Measurements from ENCODE around the gene EMCN. TPM values are rescaled to one million over a fixed set of nuclear protein-coding genes. Genes with fewer than 3 reads are reported as not detected.

The EMCN gene
- total RNA-seq, 1 donor from 2014 or later: 53.3 TPM

GRCh38 chr4:100508691-100509090, 9.1 kb downstream of the EMCN start:
- Histone ChIP-seq H3K27me3 (ENCODE audit: low read depth) (no peaks in the 10 kb centered on the region), H3K4me1 (no peaks in the 10 kb centered on the region), H3K27ac (no peak overlapping the region), H3K9me3 (no peaks in the 10 kb centered on the region), H3K36me3 (no peaks in the 10 kb centered on the region), H3K4me3 (no peak overlapping the region)
- TF ChIP-seq CTCF (IDR thresholded peaks at IDR 0.05): no peak
- DNase-seq (no peak), ATAC-seq (peak in 1 of 2 donors; percentile 76)
- intact Hi-C loops (cut with DNase I): no loop called here

- H3K4me3 ChIP-seq: no peak overlapping the region
- H3K4me1 ChIP-seq: no peaks in the 10 kb centered on the region
- TF ChIP-seq CTCF (IDR thresholded peaks at IDR 0.05): no peak
- H3K27me3 ChIP-seq (ENCODE audit: low read depth): no peaks in the 10 kb centered on the region
- DNase-seq (no peak), ATAC-seq (no peak)
- no peaks in the 10 kb centered on the region for H3K36me3 ChIP-seq
- H3K27ac ChIP-seq: no peak overlapping the region
- H3K9me3 ChIP-seq: no peaks in the 10 kb centered on the region
- intact Hi-C loops (cut with DNase I): no loop called here
Measured at GRCh38 chr4:100504086-100504874, 13.5 kb downstream of the EMCN start.

GRCh38 chr4:100497791-100498190, 20.0 kb downstream of the EMCN start:
- Histone ChIP-seq H3K27me3 (ENCODE audit: low read depth) (no peaks in the 10 kb centered on the region), H3K9me3 (no peaks in the 10 kb centered on the region), H3K4me1 (no peaks in the 10 kb centered on the region), H3K4me3 (no peak overlapping the region), H3K36me3 (no peaks in the 10 kb centered on the region), H3K27ac (no peak overlapping the region)
- TF ChIP-seq CTCF (IDR thresholded peaks at IDR 0.05): no peak
- intact Hi-C loops (cut with DNase I): no loop called here
- ATAC-seq: no peak
- DNase-seq: no peak

- ATAC-seq: no peak
- intact Hi-C loops (cut with DNase I): no loop called here
Measured at GRCh38 chr4:100495074-100495473, 22.7 kb downstream of the EMCN start.

GRCh38 chr4:100494166-100494565, 23.7 kb downstream of the EMCN start:
- Histone ChIP-seq H3K36me3 (no peaks in the 10 kb centered on the region), H3K27ac (no peak overlapping the region), H3K9me3 (peaks cover 11% of the 10 kb centered on the region), H3K4me1 (no peaks in the 10 kb centered on the region), H3K4me3 (no peak overlapping the region), H3K27me3 (ENCODE audit: low read depth) (no peaks in the 10 kb centered on the region)
- DNase-seq (no peak), ATAC-seq (no peak)
- TF ChIP-seq CTCF (IDR thresholded peaks at IDR 0.05): no peak
- intact Hi-C loops (cut with DNase I): no loop called here

More at GRCh38 chr4:100495074-100495473, 22.7 kb downstream of the EMCN start:
- H3K27ac ChIP-seq: no peak overlapping the region
- H3K27me3 ChIP-seq (ENCODE audit: low read depth): no peaks in the 10 kb centered on the region
- no peak overlapping the region for H3K4me3 ChIP-seq
- H3K4me1 ChIP-seq: no peaks in the 10 kb centered on the region
- peaks cover 11% of the 10 kb centered on the region for H3K9me3 ChIP-seq
- no peak for DNase-seq
- H3K36me3 ChIP-seq: no peaks in the 10 kb centered on the region
- TF ChIP-seq CTCF (IDR thresholded peaks at IDR 0.05): no peak
